Measurements from ENCODE around the gene HPSE2. TPM values are rescaled to one million over a fixed set of nuclear protein-coding genes. Genes with fewer than 3 reads are reported as not detected.
"Not testable (repeated sequence)": the region's sequence is repeated elsewhere in the genome, so short reads cannot be mapped to it uniquely, and the experiment has no call there.

Gene HPSE2
- 1 to 10 TPM in 1 of 3 donors, under 1 TPM in 2; 0.65 to 1.4 (median 0.92) TPM for polyA plus RNA-seq (ENCODE audit: insufficient read length in 3 of 3)
- long read RNA-seq, donor 1: 0 reads
- long read RNA-seq, donor 2: 0 reads
- long read RNA-seq, donor 3: 0 reads
- long read RNA-seq, donor 4: 0 reads
- long read RNA-seq, donor 5: 0 reads
- long read RNA-seq, donor 6: 0 reads
- long read RNA-seq, donor 7: 0 reads
- long read RNA-seq, donor 8: 0 reads
- long read RNA-seq, donor 9: 0 reads
- long read RNA-seq, donor 10: 0 reads
- long read RNA-seq, donor 11: 0 reads
- long read RNA-seq, donor 12: 0 reads
- long read RNA-seq, donor 13: 0 reads
- long read RNA-seq, donor 14: 0 reads
- long read RNA-seq, donor 15: 0 reads
- long read RNA-seq, donor 16: 0 reads

GRCh38 chr10:99235658-99236626, at the start of gene HPSE2:
Gene HPSE2, minus strand, starts transcription at chr10:99235852.
- peak in 1 of 11 donors; percentile 3 for DNase-seq (ENCODE audit: extremely low read depth in 1 of 11, low read depth in 9 of 11, low spot score in 4 of 11)

GRCh38 chr10:99280472-99280871, 44.8 kb upstream of the HPSE2 start:
- DNase-seq (ENCODE audit: extremely low read depth in 1 of 11, low read depth in 9 of 11, low spot score in 4 of 11): no peak

- peak in 10 of 11 donors; percentile 12 to 57 (median 30) for DNase-seq (ENCODE audit: extremely low read depth in 1 of 11, low read depth in 9 of 11, low spot score in 4 of 11)
Measured at GRCh38 chr10:99279626-99280111, 44.0 kb upstream of the HPSE2 start.

GRCh38 chr10:99276848-99277486, 41.3 kb upstream of the HPSE2 start:
- no peak for DNase-seq (ENCODE audit: extremely low read depth in 1 of 11, low read depth in 9 of 11, low spot score in 4 of 11)

GRCh38 chr10:99266383-99266782, 30.7 kb upstream of the HPSE2 start:
- no peak for DNase-seq (ENCODE audit: extremely low read depth in 1 of 11, low read depth in 9 of 11, low spot score in 4 of 11)

GRCh38 chr10:99248824-99249223, 13.2 kb upstream of the HPSE2 start:
- DNase-seq (ENCODE audit: extremely low read depth in 1 of 11, low read depth in 9 of 11, low spot score in 4 of 11): no peak

- not testable (repeated sequence) for DNase-seq (ENCODE audit: extremely low read depth in 1 of 11, low read depth in 9 of 11, low spot score in 4 of 11)
Measured at GRCh38 chr10:99247893-99248292, 12.2 kb upstream of the HPSE2 start.

GRCh38 chr10:99236627-99237309, 1.1 kb upstream of the HPSE2 start:
- no peak for DNase-seq (ENCODE audit: extremely low read depth in 1 of 11, low read depth in 9 of 11, low spot score in 4 of 11)

- DNase-seq (ENCODE audit: extremely low read depth in 1 of 11, low read depth in 9 of 11, low spot score in 4 of 11): peak in 1 of 11 donors; percentile 16
Measured at GRCh38 chr10:99234791-99235657, 628 bp downstream of the HPSE2 start.

GRCh38 chr10:99234041-99234790, 1.4 kb downstream of the HPSE2 start:
- peak in 4 of 11 donors; percentile 29 to 52 (median 38) for DNase-seq (ENCODE audit: extremely low read depth in 1 of 11, low read depth in 9 of 11, low spot score in 4 of 11)

- DNase-seq (ENCODE audit: extremely low read depth in 1 of 11, low read depth in 9 of 11, low spot score in 4 of 11): peak in 1 of 11 donors; percentile 1
Measured at GRCh38 chr10:99233689-99234037, 2.0 kb downstream of the HPSE2 start.

- DNase-seq (ENCODE audit: extremely low read depth in 1 of 11, low read depth in 9 of 11, low spot score in 4 of 11): peak in 1 of 11 donors; percentile 2
Measured at GRCh38 chr10:99233000-99233688, 2.5 kb downstream of the HPSE2 start.

GRCh38 chr10:99232360-99232999, 3.2 kb downstream of the HPSE2 start:
- DNase-seq (ENCODE audit: extremely low read depth in 1 of 11, low read depth in 9 of 11, low spot score in 4 of 11): peak in 1 of 11 donors; percentile 1

GRCh38 chr10:99224766-99225165, 10.9 kb downstream of the HPSE2 start:
- DNase-seq (ENCODE audit: extremely low read depth in 1 of 11, low read depth in 9 of 11, low spot score in 4 of 11): no peak

- no peak for DNase-seq (ENCODE audit: extremely low read depth in 1 of 11, low read depth in 9 of 11, low spot score in 4 of 11)
Measured at GRCh38 chr10:99207340-99207739, 28.3 kb downstream of the HPSE2 start.

GRCh38 chr10:99203310-99203709, 32.3 kb downstream of the HPSE2 start:
- DNase-seq (ENCODE audit: extremely low read depth in 1 of 11, low read depth in 9 of 11, low spot score in 4 of 11): no peak
